PC-9 (cell line): ENCODE results near the gene HIKESHI. TPM values are rescaled to one million over a fixed set of nuclear protein-coding genes. Genes with fewer than 3 reads are reported as not detected.

Experiments
- BruUV-seq: library from RNA; stranded (reverse); fragments of 400-500 nt; replicated peaks from 2 replicates; lab custom pipeline; 2021; lab: Mats Ljungman, UMichigan
- CTCF ChIA-PET: fragments of 300-600 bp; sonication (Branson Sonifier 250); formaldehyde crosslinking; loops from one replicate; lab custom pipeline; 2022; ENCODE audit warnings: antibody characterized with exemption; lab: Charles Lee
- POLR2A ChIA-PET: fragments of 300-600 bp; sonication (Branson Sonifier 250); formaldehyde crosslinking; loops from one replicate; lab custom pipeline; 2022; ENCODE audit warnings: antibody characterized with exemption; ENCODE audit not compliant: unreplicated experiment; lab: Charles Lee
- DNase-seq, 2 experiments: peaks; one replicate each; pipeline versions ENCODE4 v3.0.0 to v3.0.0-alpha.2; 2015 to 2022; ENCODE audit warnings: mixed read lengths in 1 of 2
- H2AFZ ChIP-seq: fragments of 200-600 bp; sonication (generic); 2 replicates; pipeline ENCODE4 v1.8.1; 2017; ENCODE audit warnings: antibody characterized with exemption
- H3F3A ChIP-seq: fragments of 200-600 bp; sonication (generic); 2 replicates; pipeline ENCODE4 v1.8.1; 2017; ENCODE audit warnings: antibody characterized with exemption, mild to moderate bottlenecking, low read depth; ENCODE audit not compliant: insufficient read depth
- H3K27ac ChIP-seq: fragments of 200-600 bp; sonication (generic); 2 replicates; pipeline ENCODE4 v1.6.1; 2016; ENCODE audit warnings: mixed run types
- H3K27me3 ChIP-seq: fragments of 200-600 bp; sonication (generic); 2 replicates; pipeline ENCODE4 v1.6.1; 2016; ENCODE audit warnings: low read depth, mixed run types; ENCODE audit not compliant: insufficient read depth
- H3K36me3 ChIP-seq: fragments of 200-600 bp; sonication (generic); 2 replicates; pipeline ENCODE4 v1.6.1; 2016; ENCODE audit warnings: low read depth, mixed run types
- H3K4me1 ChIP-seq: fragments of 200-600 bp; sonication (generic); replicated peaks from 2 replicates; pipeline ENCODE4 v1.6.1; 2016; ENCODE audit warnings: mixed run types; ENCODE audit not compliant: insufficient read depth
- H3K4me2 ChIP-seq: fragments of 200-600 bp; sonication (generic); 2 replicates; pipeline ENCODE4 v1.6.1; 2017; ENCODE audit warnings: mixed run types
- H3K4me3 ChIP-seq: fragments of 200-600 bp; sonication (generic); 2 replicates; pipeline ENCODE4 v1.6.1; 2016; ENCODE audit warnings: mixed run types
- H3K79me2 ChIP-seq: fragments of 200-600 bp; sonication (generic); 2 replicates; pipeline ENCODE4 v1.6.1; 2017; ENCODE audit warnings: low read depth, mixed run types
- H3K9me2 ChIP-seq: fragments of 200-600 bp; sonication (generic); 2 replicates; pipeline ENCODE4 v1.8.1; 2017; ENCODE audit warnings: mild to moderate bottlenecking; ENCODE audit not compliant: insufficient read depth
- H3K9me3 ChIP-seq: fragments of 200-600 bp; sonication (generic); 2 replicates; pipeline ENCODE4 v1.8.1; 2016; ENCODE audit warnings: low read depth; ENCODE audit not compliant: insufficient read depth
- H4K20me1 ChIP-seq: fragments of 200-600 bp; sonication (generic); 2 replicates; pipeline ENCODE4 v1.8.1; 2017; ENCODE audit not compliant: insufficient read depth
- CTCF ChIP-seq: fragments of 200-600 bp; sonication (generic); conservative IDR thresholded peaks from 2 replicates; pipeline ENCODE4 v1.6.1; 2017; ENCODE audit warnings: mixed run types, antibody characterized with exemption, mild to moderate bottlenecking, moderate library complexity
- EZH2 ChIP-seq: fragments of 200-600 bp; sonication (generic); IDR thresholded peaks from 2 replicates; pipeline ENCODE4 v1.8.0; 2017; ENCODE audit warnings: antibody characterized with exemption, low read depth
- intact Hi-C: fragments of 100-400 bp; cut with micrococcal nuclease; formaldehyde crosslinking; loops from one replicate; pipeline ENCODE4 v1.10.0; 2022; ENCODE audit not compliant: unreplicated experiment
- total RNA-seq: library from RNA; stranded (reverse); gene quantifications from 2 replicates; pipeline ENCODE4 v1.2.3, GENCODE V29; 2021

HIKESHI gene
- total RNA-seq, 1 experiment from 2014 or later, result 42.0 TPM

GRCh38 chr11:86314636-86315035 lies 12.6 kb downstream of the HIKESHI start:
- H3K79me2 ChIP-seq, result peaks cover 10% of the 10 kb centered on the region; the same call in 1 of the 2 replicates
- H3K4me2 ChIP-seq, result no peak overlapping the region
- H4K20me1 ChIP-seq, result no peaks in the 10 kb centered on the region
- H3F3A ChIP-seq, result peaks cover 8% of the 10 kb centered on the region
- H3K4me3 ChIP-seq, result no peak overlapping the region
- H2AFZ ChIP-seq, result no peak overlapping the region
- H3K9me3 ChIP-seq, result no peaks in the 10 kb centered on the region
- BruUV-seq, result no TSS peak
- no peak for TF ChIP-seq EZH2
- TF ChIP-seq CTCF, result no peak
- no peak overlapping the region for H3K27ac ChIP-seq
- no peaks in the 10 kb centered on the region for H3K9me2 ChIP-seq
- ChIA-PET POLR2A (no interaction called here), CTCF (no interaction called here)
- intact Hi-C loops, result no loop called here
- H3K4me1 ChIP-seq, result no peaks in the 10 kb centered on the region
- DNase-seq, result no peak
- H3K27me3 ChIP-seq, result no peaks in the 10 kb centered on the region
- peaks cover 9% of the 10 kb centered on the region for H3K36me3 ChIP-seq

GRCh38 chr11:86335131-86335767 lies 33.2 kb downstream of the HIKESHI start:
- no peak for TF ChIP-seq CTCF
- no peak for TF ChIP-seq EZH2
- H3K27me3 ChIP-seq, result no peaks in the 10 kb centered on the region
- no peaks in the 10 kb centered on the region for H3K9me3 ChIP-seq
- intact Hi-C loops, result no loop called here
- no peak overlapping the region for H3K4me2 ChIP-seq
- no peak overlapping the region for H3K27ac ChIP-seq
- H3K79me2 ChIP-seq, result no peaks in the 10 kb centered on the region
- CTCF ChIA-PET, result no interaction called here
- H3K4me1 ChIP-seq, result no peaks in the 10 kb centered on the region
- no peak overlapping the region for H3K4me3 ChIP-seq
- peaks cover 13% of the 10 kb centered on the region for H3K36me3 ChIP-seq
- H4K20me1 ChIP-seq, result 0 out of 2 replicates have a peak, but pooled peaks cover 2% of the 10 kb centered on the region
- BruUV-seq, result no TSS peak
- H2AFZ ChIP-seq, result no peak overlapping the region
- POLR2A ChIA-PET, result no interaction called here
- H3K9me2 ChIP-seq, result no peaks in the 10 kb centered on the region
- DNase-seq, result no peak
- H3F3A ChIP-seq, result no peaks in the 10 kb centered on the region

- Histone ChIP-seq H3K4me1 (no peaks in the 10 kb centered on the region), H3K27ac (no peak overlapping the region), H3K27me3 (no peaks in the 10 kb centered on the region), H4K20me1 (0 out of 2 replicates have a peak, but pooled peaks cover 2% of the 10 kb centered on the region), H3K36me3 (peaks cover 13% of the 10 kb centered on the region), H3K79me2 (no peaks in the 10 kb centered on the region), H3K4me3 (no peak overlapping the region), H3K9me2 (no peaks in the 10 kb centered on the region), H2AFZ (no peak overlapping the region), H3K9me3 (no peaks in the 10 kb centered on the region), H3K4me2 (no peak overlapping the region), H3F3A (no peaks in the 10 kb centered on the region)
- CTCF ChIA-PET, result no interaction called here
- intact Hi-C loops, result no loop called here
- POLR2A ChIA-PET, result no interaction called here
- BruUV-seq, result no TSS peak
- no peak for DNase-seq
- no peak for TF ChIP-seq CTCF
- no peak for TF ChIP-seq EZH2
Measured at GRCh38 chr11:86337227-86337626, 35.2 kb downstream of the HIKESHI start.
